Measurements from ENCODE around the gene MBLAC1. TPM values are rescaled to one million over a fixed set of nuclear protein-coding genes. Genes with fewer than 3 reads are reported as not detected.

MBLAC1 gene
- total and polyA plus RNA-seq, 9 of the 15 experiments (the other 6 are each of a cell fraction or from before 2014, with no cell fraction given) = 0.03 to 3.1 (median 0.52) TPM

DNA sequence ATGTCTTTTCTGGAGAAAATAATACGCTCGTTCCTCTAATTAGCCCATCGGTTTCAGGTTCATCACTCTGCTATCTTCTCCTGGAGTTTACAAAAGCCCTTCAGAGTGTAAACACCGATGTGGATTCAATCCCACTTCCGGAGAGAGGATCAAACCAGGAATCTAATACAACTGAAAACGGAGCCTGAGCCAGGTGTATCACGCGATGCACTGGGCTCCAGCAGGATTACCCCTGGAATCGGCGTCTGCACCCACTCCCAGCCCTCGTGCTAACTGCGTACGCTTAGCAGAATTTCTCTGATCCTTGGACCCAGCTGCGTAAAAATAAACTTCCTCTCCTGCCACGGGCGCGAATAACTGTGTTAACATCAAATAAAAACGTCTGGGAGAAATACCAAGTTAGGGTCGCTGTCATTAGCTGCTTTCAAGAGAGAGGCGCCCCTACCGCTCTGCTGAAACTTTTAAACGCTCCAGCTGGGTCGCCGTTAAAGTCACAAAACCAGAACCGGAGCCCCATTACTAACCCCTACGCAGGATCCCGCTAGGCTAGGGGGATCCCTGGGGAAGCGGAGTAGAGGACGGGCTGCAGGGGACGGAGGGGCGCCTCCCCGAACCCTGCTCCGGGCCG is 45.7 kb upstream of the MBLAC1 start:
- H2AFZ ChIP-seq (ENCODE audit: low read depth, low read length) = peak overlapping the region; percentile 58; the same call in 1 of the 2 replicates
- intact Hi-C loops (cut with micrococcal nuclease) = loop anchor here (1.0 to 5.0 kb wide), 5 partner anchors 32 to 168 kb away; partner anchors contain the start of gene ZSCAN21
- in situ Hi-C loops (cut with MboI) = no loop called here
- TSS peak; percentile 46 for BruUV-seq (replicated peaks)
- peak overlapping the region; percentile 67 for H3K4me3 ChIP-seq
- peaks cover 50% of the 10 kb centered on the region for H3K79me2 ChIP-seq (ENCODE audit: control insufficient read depth, insufficient read depth, low read length)
- WGBS (ENCODE audit: insufficient coverage, low coverage, missing lambda C conversion rate) = 1% methylated on average over 34 of the region's 34 CpGs
- peak overlapping the region; percentile 92 to 98 for H3K9ac ChIP-seq (ENCODE audit: insufficient read depth in 1 of 2, low read depth in 2 of 2, low read length in 2 of 2)
- H3K27ac ChIP-seq (ENCODE audit: extremely low read depth, low read depth, low read length) = peak overlapping the region; percentile 77
- CTCF ChIA-PET (ENCODE audit: low intra/inter-chr PET ratio) = interaction anchor here (0.7 to 2.2 kb wide), 3 partner anchors 65 to 168 kb away, joined by 3 to 8 read pairs (median 5); no protein-coding TSS in a partner anchor
- peaks cover 10 to 26% of the 10 kb centered on the region in 2 experiments; a peak in 4 of 5 replicates for H3K4me1 ChIP-seq (replicated peaks in 1 of 2; ENCODE audit: control insufficient read depth in 2 of 2, insufficient read depth in 2 of 2, low read length in 2 of 2)
- peak overlapping the region; percentile 99 for H3K4me2 ChIP-seq (ENCODE audit: insufficient read depth, low read length)
- POLR2A ChIA-PET = interaction anchor here (0.6 to 4.4 kb wide), 6 partner anchors 10 to 325 kb away, joined by 3 to 17 read pairs (median 4); partner anchors contain the start of genes AP4M1 and MCM7
- no peaks in the 10 kb centered on the region for H4K20me1 ChIP-seq (replicated peaks; ENCODE audit: control insufficient read depth, insufficient read depth, low read length)
- peaks cover 4% of the 10 kb centered on the region for H3K9me1 ChIP-seq (ENCODE audit: control insufficient read depth, insufficient read depth, low read length)
- H3K27me3 ChIP-seq (ENCODE audit: control insufficient read depth in 2 of 2, insufficient read depth in 2 of 2, low read length in 2 of 2) = no peaks in the 10 kb centered on the region
- FAIRE-seq (no peak), ATAC-seq (peak; percentile 33; the same call in 1 of the 3 replicates), DNase-seq (ENCODE audit: extremely low read depth in 1 of 4, low spot score in 3 of 4) (peak in 1 of 4 experiments; percentile 35)
- H3K9me3 ChIP-seq (replicated peaks; ENCODE audit: control insufficient read depth, insufficient read depth, low read depth, low read length) = peaks cover 4% of the 10 kb centered on the region; the same call in 1 of the 2 replicates
- peaks cover 40% of the 10 kb centered on the region for H3K36me3 ChIP-seq (ENCODE audit: control insufficient read depth, insufficient read depth, low read length)
- TF ChIP-seq ELF2 (CRISPR knock-in tag; IDR thresholded peaks at IDR 0.05) (no peak), ZNF584 (CRISPR knock-in tag; IDR thresholded peaks at IDR 0.05; ENCODE audit: low read depth) (0 out of 2 replicates have a peak, but pooled peaks have one; percentile 25), KAT7 (CRISPR knock-in tag; IDR thresholded peaks at IDR 0.05; ENCODE audit: borderline replicate concordance) (peak; percentile 18; the same call in 1 of the 2 replicates), CHD1 (IDR thresholded peaks at IDR 0.05; ENCODE audit: low read length) (peak; percentile 76), KLF1 (tag; IDR thresholded peaks at IDR 0.05) (0 out of 2 replicates have a peak, but pooled peaks have one; percentile 15), RBM39 (optimal IDR thresholded peaks at IDR 0.05; ENCODE audit: low read depth, low read length) (peak; percentile 31)
- TF ChIP-seq, protein P1, sequence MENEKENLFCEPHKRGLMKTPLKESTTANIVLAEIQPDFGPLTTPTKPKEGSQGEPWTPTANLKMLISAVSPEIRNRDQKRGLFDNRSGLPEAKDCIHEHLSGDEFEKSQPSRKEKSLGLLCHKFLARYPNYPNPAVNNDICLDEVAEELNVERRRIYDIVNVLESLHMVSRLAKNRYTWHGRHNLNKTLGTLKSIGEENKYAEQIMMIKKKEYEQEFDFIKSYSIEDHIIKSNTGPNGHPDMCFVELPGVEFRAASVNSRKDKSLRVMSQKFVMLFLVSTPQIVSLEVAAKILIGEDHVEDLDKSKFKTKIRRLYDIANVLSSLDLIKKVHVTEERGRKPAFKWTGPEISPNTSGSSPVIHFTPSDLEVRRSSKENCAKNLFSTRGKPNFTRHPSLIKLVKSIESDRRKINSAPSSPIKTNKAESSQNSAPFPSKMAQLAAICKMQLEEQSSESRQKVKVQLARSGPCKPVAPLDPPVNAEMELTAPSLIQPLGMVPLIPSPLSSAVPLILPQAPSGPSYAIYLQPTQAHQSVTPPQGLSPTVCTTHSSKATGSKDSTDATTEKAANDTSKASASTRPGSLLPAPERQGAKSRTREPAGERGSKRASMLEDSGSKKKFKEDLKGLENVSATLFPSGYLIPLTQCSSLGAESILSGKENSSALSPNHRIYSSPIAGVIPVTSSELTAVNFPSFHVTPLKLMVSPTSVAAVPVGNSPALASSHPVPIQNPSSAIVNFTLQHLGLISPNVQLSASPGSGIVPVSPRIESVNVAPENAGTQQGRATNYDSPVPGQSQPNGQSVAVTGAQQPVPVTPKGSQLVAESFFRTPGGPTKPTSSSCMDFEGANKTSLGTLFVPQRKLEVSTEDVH (IDR thresholded peaks at IDR 0.05; ENCODE audit: low read depth, partially characterized antibody) = no peak
- TF ChIP-seq, protein P2, sequence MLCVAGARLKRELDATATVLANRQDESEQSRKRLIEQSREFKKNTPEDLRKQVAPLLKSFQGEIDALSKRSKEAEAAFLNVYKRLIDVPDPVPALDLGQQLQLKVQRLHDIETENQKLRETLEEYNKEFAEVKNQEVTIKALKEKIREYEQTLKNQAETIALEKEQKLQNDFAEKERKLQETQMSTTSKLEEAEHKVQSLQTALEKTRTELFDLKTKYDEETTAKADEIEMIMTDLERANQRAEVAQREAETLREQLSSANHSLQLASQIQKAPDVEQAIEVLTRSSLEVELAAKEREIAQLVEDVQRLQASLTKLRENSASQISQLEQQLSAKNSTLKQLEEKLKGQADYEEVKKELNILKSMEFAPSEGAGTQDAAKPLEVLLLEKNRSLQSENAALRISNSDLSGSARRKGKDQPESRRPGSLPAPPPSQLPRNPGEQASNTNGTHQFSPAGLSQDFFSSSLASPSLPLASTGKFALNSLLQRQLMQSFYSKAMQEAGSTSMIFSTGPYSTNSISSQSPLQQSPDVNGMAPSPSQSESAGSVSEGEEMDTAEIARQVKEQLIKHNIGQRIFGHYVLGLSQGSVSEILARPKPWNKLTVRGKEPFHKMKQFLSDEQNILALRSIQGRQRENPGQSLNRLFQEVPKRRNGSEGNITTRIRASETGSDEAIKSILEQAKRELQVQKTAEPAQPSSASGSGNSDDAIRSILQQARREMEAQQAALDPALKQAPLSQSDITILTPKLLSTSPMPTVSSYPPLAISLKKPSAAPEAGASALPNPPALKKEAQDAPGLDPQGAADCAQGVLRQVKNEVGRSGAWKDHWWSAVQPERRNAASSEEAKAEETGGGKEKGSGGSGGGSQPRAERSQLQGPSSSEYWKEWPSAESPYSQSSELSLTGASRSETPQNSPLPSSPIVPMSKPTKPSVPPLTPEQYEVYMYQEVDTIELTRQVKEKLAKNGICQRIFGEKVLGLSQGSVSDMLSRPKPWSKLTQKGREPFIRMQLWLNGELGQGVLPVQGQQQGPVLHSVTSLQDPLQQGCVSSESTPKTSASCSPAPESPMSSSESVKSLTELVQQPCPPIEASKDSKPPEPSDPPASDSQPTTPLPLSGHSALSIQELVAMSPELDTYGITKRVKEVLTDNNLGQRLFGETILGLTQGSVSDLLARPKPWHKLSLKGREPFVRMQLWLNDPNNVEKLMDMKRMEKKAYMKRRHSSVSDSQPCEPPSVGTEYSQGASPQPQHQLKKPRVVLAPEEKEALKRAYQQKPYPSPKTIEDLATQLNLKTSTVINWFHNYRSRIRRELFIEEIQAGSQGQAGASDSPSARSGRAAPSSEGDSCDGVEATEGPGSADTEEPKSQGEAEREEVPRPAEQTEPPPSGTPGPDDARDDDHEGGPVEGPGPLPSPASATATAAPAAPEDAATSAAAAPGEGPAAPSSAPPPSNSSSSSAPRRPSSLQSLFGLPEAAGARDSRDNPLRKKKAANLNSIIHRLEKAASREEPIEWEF (CRISPR knock-in tag; IDR thresholded peaks at IDR 0.05) = no peak
- TF ChIP-seq, protein P3, sequence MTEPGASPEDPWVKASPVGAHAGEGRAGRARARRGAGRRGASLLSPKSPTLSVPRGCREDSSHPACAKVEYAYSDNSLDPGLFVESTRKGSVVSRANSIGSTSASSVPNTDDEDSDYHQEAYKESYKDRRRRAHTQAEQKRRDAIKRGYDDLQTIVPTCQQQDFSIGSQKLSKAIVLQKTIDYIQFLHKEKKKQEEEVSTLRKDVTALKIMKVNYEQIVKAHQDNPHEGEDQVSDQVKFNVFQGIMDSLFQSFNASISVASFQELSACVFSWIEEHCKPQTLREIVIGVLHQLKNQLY (CRISPR knock-in tag; conservative IDR thresholded peaks at IDR 0.05) = 0 out of 4 replicates have a peak, but pooled peaks of 1 of the 2 experiments have one; percentile 6
